Loucy (cell line): ENCODE data around the gene FAU.

ENCODE experiments used
- H2AFZ ChIP-seq: fragments of 200-600 bp; sonication (generic); 2 replicates; pipeline ENCODE4 v1.6.0; 2016; ENCODE audit warnings: antibody characterized with exemption, mild to moderate bottlenecking, low read length, moderate library complexity
- H3F3A ChIP-seq: fragments of 200-600 bp; 2 replicates; pipeline ENCODE4 v1.6.0; 2016; ENCODE audit warnings: antibody characterized with exemption, low read depth, mild to moderate bottlenecking
- H3K27me3 ChIP-seq: fragments of 200-600 bp; sonication (generic); 2 replicates; pipeline ENCODE4 v1.6.1; 2014; ENCODE audit warnings: low read length, mild to moderate bottlenecking; ENCODE audit not compliant: insufficient read depth, poor library complexity, severe bottlenecking
- H3K36me3 ChIP-seq: fragments of 200-600 bp; sonication (generic); 2 replicates; pipeline ENCODE4 v1.6.1; 2016; ENCODE audit warnings: low read length; ENCODE audit not compliant: insufficient read depth
- H3K4me1 ChIP-seq: fragments of 200-600 bp; sonication (generic); 2 replicates; pipeline ENCODE4 v1.5.1; 2014; ENCODE audit warnings: low read length, mild to moderate bottlenecking; ENCODE audit not compliant: insufficient read depth, poor library complexity, severe bottlenecking
- H3K4me2 ChIP-seq: fragments of 200-600 bp; sonication (generic); 2 replicates; pipeline ENCODE4 v1.6.0; 2014; ENCODE audit warnings: antibody characterized with exemption, low read length, low read depth, mild to moderate bottlenecking; ENCODE audit not compliant: poor library complexity, severe bottlenecking
- H3K4me3 ChIP-seq: fragments of 200-600 bp; sonication (generic); 2 replicates; pipeline ENCODE4 v1.5.1; 2014; ENCODE audit warnings: low read length, mild to moderate bottlenecking, mixed read lengths; ENCODE audit not compliant: poor library complexity, severe bottlenecking
- H3K79me2 ChIP-seq: fragments of 200-600 bp; sonication (generic); 2 replicates; pipeline ENCODE4 v1.6.1; 2014; ENCODE audit warnings: low read length; ENCODE audit not compliant: insufficient read depth
- H3K9ac ChIP-seq: fragments of 200-600 bp; sonication (generic); 2 replicates; pipeline ENCODE4 v1.6.0; 2014; ENCODE audit warnings: mild to moderate bottlenecking, low read depth, low read length, moderate library complexity; ENCODE audit not compliant: poor library complexity, severe bottlenecking
- H3K9me2 ChIP-seq: fragments of 200-600 bp; sonication (generic); replicated peaks from 2 replicates; pipeline ENCODE4 v1.6.1; 2016; ENCODE audit warnings: low read depth, low read length, mixed read lengths
- H3K9me3 ChIP-seq: fragments of 200-600 bp; sonication (generic); 2 replicates; pipeline ENCODE4 v1.6.1; 2014; ENCODE audit warnings: mild to moderate bottlenecking, antibody characterized with exemption, low read length, low read depth; ENCODE audit not compliant: insufficient read depth
- H4K20me1 ChIP-seq: fragments of 200-600 bp; sonication (generic); 2 replicates; pipeline ENCODE4 v1.6.0; 2014; ENCODE audit warnings: antibody characterized with exemption, low read length, mild to moderate bottlenecking; ENCODE audit not compliant: insufficient read depth, poor library complexity, severe bottlenecking
- EZH2phosphoT487 ChIP-seq: fragments of 200-600 bp; IDR thresholded peaks from 2 replicates; pipeline ENCODE4 v1.6.1; 2018; ENCODE audit warnings: antibody characterized with exemption, mild to moderate bottlenecking, moderate library complexity, borderline replicate concordance
- TF ChIP-seq, protein P1 (sequence below): fragments of 200-600 bp; sonication (generic); conservative IDR thresholded peaks from 2 replicates; pipeline ENCODE4 v1.5.1; 2014; ENCODE audit warnings: mild to moderate bottlenecking, antibody characterized with exemption, low read length

FAU gene

DNA sequence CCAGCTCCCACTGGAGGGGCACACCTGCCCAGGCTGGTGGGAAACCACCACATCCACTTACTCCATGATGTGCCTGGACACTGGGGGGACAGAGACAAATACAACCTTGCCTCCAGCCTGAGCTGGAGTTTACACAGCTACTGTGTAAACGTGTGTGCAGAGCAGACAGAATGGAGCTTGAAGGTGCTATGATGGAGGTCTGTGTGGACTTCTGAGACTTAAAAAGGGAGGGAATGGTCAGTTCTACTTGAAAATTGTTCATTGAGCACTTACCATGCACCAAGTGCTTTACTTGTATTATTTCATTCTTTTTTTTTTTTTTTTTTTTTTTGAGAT lies 49.3 kb downstream of the FAU start:
- Histone ChIP-seq H4K20me1 (peaks cover under 1% of the 10 kb centered on the region), H3K79me2 (peaks cover 19% of the 10 kb centered on the region), H3K9me3 (no peaks in the 10 kb centered on the region), H3F3A (no peaks in the 10 kb centered on the region), H3K9ac (no peak overlapping the region), H3K36me3 (peaks cover 9% of the 10 kb centered on the region; the same call in 1 of the 2 replicates), H2AFZ (no peak overlapping the region), H3K9me2 (no peaks in the 10 kb centered on the region), H3K4me1 (peaks cover 3% of the 10 kb centered on the region), H3K4me3 (no peak overlapping the region), H3K4me2 (no peak overlapping the region), H3K27me3 (no peaks in the 10 kb centered on the region)
- TF ChIP-seq, protein P1, sequence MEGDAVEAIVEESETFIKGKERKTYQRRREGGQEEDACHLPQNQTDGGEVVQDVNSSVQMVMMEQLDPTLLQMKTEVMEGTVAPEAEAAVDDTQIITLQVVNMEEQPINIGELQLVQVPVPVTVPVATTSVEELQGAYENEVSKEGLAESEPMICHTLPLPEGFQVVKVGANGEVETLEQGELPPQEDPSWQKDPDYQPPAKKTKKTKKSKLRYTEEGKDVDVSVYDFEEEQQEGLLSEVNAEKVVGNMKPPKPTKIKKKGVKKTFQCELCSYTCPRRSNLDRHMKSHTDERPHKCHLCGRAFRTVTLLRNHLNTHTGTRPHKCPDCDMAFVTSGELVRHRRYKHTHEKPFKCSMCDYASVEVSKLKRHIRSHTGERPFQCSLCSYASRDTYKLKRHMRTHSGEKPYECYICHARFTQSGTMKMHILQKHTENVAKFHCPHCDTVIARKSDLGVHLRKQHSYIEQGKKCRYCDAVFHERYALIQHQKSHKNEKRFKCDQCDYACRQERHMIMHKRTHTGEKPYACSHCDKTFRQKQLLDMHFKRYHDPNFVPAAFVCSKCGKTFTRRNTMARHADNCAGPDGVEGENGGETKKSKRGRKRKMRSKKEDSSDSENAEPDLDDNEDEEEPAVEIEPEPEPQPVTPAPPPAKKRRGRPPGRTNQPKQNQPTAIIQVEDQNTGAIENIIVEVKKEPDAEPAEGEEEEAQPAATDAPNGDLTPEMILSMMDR, result no peak
- TF ChIP-seq EZH2phosphoT487, result no peak

DNA sequence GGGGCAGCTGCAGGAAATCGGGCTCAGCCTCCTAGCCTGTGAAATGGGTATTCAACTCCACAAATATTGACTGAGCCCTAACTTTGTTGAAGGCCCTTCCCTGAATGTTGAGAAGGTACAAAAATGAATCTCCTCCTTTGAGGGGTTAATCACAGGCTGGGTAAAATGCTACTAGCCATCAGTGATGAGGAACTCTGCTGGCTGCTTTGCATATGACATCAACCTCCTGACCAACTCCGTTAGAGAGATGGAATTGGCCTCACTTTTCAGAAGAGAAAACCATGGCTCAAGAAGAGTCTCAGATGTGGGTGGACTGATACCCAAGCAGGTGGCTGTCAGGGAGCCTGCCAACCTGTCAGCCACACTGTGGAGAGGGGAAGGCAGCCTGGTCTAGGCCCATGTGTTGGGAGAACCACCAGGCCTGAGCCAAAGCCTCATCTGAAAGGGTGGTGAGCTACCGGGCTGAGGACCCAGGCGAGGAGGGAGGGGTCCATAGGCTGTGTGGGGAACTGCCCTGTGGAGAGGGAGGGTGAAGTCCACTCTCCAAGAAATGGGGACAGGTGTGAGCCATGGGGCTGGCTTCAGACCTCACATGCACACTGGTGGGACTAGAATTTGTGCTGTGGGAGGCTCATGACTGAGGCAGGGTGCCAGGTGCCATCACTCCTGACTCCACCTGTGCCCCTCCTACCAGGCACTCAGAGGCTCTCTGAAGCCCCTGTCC lies 49.9 kb downstream of the FAU start:
- peaks cover 9% of the 10 kb centered on the region; the same call in 1 of the 2 replicates for H3K36me3 ChIP-seq
- no peaks in the 10 kb centered on the region for H3K27me3 ChIP-seq
- H3K9ac ChIP-seq, result no peak overlapping the region
- no peaks in the 10 kb centered on the region for H3K9me2 ChIP-seq
- H3K4me2 ChIP-seq, result no peak overlapping the region
- H3K9me3 ChIP-seq, result no peaks in the 10 kb centered on the region
- H2AFZ ChIP-seq, result no peak overlapping the region
- H3K4me3 ChIP-seq, result no peak overlapping the region
- H3K4me1 ChIP-seq, result no peaks in the 10 kb centered on the region
- no peaks in the 10 kb centered on the region for H4K20me1 ChIP-seq
- H3F3A ChIP-seq, result no peaks in the 10 kb centered on the region
- TF ChIP-seq, protein P1, result no peak
- no peak for TF ChIP-seq EZH2phosphoT487
- peaks cover 14% of the 10 kb centered on the region for H3K79me2 ChIP-seq
